ENCODE measurements around the gene SH2D2A. TPM values are rescaled to one million over a fixed set of nuclear protein-coding genes. Genes with fewer than 3 reads are reported as not detected.
A peak's percentile ranks its signal among the peaks of the same experiment; 100 is the strongest.

SH2D2A gene
- total and polyA plus RNA-seq, 9 of the 15 experiments (the other 6 are each of a cell fraction or from before 2014, with no cell fraction given) = 0.89 to 33.6 (median 6.9) TPM

- TF ChIP-seq RBM34 (IDR thresholded peaks at IDR 0.05; ENCODE audit: borderline replicate concordance, insufficient read depth, low read length) = no peak
- no peak for TF ChIP-seq KDM1A (IDR thresholded peaks at IDR 0.05)
- no peak for TF ChIP-seq MNT (conservative IDR thresholded peaks at IDR 0.05)
- TF ChIP-seq ZNF263 (CRISPR knock-in tag; IDR thresholded peaks at IDR 0.05; ENCODE audit: borderline replicate concordance) = no peak; the same call in 1 of the 2 replicates
- TF ChIP-seq ZNF239 (CRISPR knock-in tag; IDR thresholded peaks at IDR 0.05) = no peak
- 0 out of 2 replicates have a peak, but pooled peaks have one; percentile 40 for TF ChIP-seq TARDBP (IDR thresholded peaks at IDR 0.05)
- no peak for TF ChIP-seq ZZZ3 (IDR thresholded peaks at IDR 0.05)
- no peak for TF ChIP-seq IFI16 (CRISPR knock-in tag; IDR thresholded peaks at IDR 0.05)
- peak; percentile 90 to 95 (median 94) for TF ChIP-seq CTCF (IDR thresholded peaks at IDR 0.05 in 2 of 3, conservative IDR thresholded peaks at IDR 0.05 in 1 of 3; ENCODE audit: insufficient read depth in 2 of 3, low read depth in 1 of 3, low read length in 3 of 3)
- no peak for TF ChIP-seq U2AF2 (optimal IDR thresholded peaks at IDR 0.05; ENCODE audit: low read depth, low read length)
- no peak for TF ChIP-seq ELF4 (CRISPR knock-in tag; IDR thresholded peaks at IDR 0.05)
- no peak for TF ChIP-seq OTX1 (CRISPR knock-in tag; IDR thresholded peaks at IDR 0.05)
- TF ChIP-seq CC2D1A (IDR thresholded peaks at IDR 0.05) = peak; percentile 83
- no peak for TF ChIP-seq PRDM10 (IDR thresholded peaks at IDR 0.05; ENCODE audit: partially characterized antibody)
- no peak for TF ChIP-seq HOXB6 (CRISPR knock-in tag; IDR thresholded peaks at IDR 0.05; ENCODE audit: borderline replicate concordance)
- peak; percentile 54 to 62; a peak in 3 of 4 replicates for TF ChIP-seq MAZ (CRISPR knock-in tag; conservative IDR thresholded peaks at IDR 0.05 in 1 of 2, IDR thresholded peaks at IDR 0.05 in 1 of 2)
- TF ChIP-seq ZNF347 (CRISPR knock-in tag; IDR thresholded peaks at IDR 0.05; ENCODE audit: low read depth) = no peak
- peak; percentile 88 to 94 for TF ChIP-seq RAD21 (CRISPR knock-in tag; conservative IDR thresholded peaks at IDR 0.05 in 1 of 2, IDR thresholded peaks at IDR 0.05 in 1 of 2)
- TF ChIP-seq ILF3 (IDR thresholded peaks at IDR 0.05; ENCODE audit: borderline replicate concordance) = no peak
- TF ChIP-seq TCF15 (CRISPR knock-in tag; IDR thresholded peaks at IDR 0.05) = no peak
These were observed 22.3 kb upstream of the SH2D2A start (continued) for GRCh38 chr1:156838972-156839371.

Data from K562 (cell line).